Activated naive CD4-positive, alpha-beta T cell treated with anti-CD3 and anti-CD28 coated beads for 36 hours (primary cell): ENCODE results near the gene CDK5RAP3. TPM values are rescaled to one million over a fixed set of nuclear protein-coding genes. Genes with fewer than 3 reads are reported as not detected.
"Not testable (repeated sequence)": the region's sequence is repeated elsewhere in the genome, so short reads cannot be mapped to it uniquely, and the experiment has no call there.

Experiments
- CTCF ChIA-PET: fragments of 350-600 bp; sonication (Branson Sonifier 250); formaldehyde crosslinking; loops from one replicate; lab custom pipeline; 2021; ENCODE audit warnings: antibody characterized with exemption; lab: Charles Lee
- DNase-seq: peaks from one replicate; pipeline ENCODE4 v3.0.0-alpha.2; 2020
- H3K27ac Mint-ChIP-seq: one replicate; pipeline ENCODE4 v1.8.0; 2021; ENCODE audit warnings: mild to moderate bottlenecking, mixed read lengths
- H3K27me3 Mint-ChIP-seq: one replicate; pipeline ENCODE4 v1.8.0; 2021; ENCODE audit warnings: low read depth, mixed read lengths
- H3K36me3 Mint-ChIP-seq: one replicate; pipeline ENCODE4 v1.8.0; 2021; ENCODE audit warnings: low read depth, mixed read lengths
- H3K4me1 Mint-ChIP-seq: one replicate; pipeline ENCODE4 v1.8.0; 2021; ENCODE audit warnings: low read depth, mixed read lengths
- H3K4me3 Mint-ChIP-seq: one replicate; pipeline ENCODE4 v1.8.0; 2021; ENCODE audit warnings: mild to moderate bottlenecking, moderate library complexity, mixed read lengths
- H3K9me3 Mint-ChIP-seq: one replicate; pipeline ENCODE4 v1.8.0; 2021; ENCODE audit warnings: mixed read lengths
- intact Hi-C: fragments of 100-400 bp; cut with micrococcal nuclease; formaldehyde crosslinking; loops from one replicate; pipeline ENCODE4 v1.15.1; 2023
- total RNA-seq, 2 experiments: library from RNA; stranded (reverse); gene quantifications; one replicate each; pipeline ENCODE4 v1.2.3, GENCODE V29; 2021

The CDK5RAP3 gene, protein sequence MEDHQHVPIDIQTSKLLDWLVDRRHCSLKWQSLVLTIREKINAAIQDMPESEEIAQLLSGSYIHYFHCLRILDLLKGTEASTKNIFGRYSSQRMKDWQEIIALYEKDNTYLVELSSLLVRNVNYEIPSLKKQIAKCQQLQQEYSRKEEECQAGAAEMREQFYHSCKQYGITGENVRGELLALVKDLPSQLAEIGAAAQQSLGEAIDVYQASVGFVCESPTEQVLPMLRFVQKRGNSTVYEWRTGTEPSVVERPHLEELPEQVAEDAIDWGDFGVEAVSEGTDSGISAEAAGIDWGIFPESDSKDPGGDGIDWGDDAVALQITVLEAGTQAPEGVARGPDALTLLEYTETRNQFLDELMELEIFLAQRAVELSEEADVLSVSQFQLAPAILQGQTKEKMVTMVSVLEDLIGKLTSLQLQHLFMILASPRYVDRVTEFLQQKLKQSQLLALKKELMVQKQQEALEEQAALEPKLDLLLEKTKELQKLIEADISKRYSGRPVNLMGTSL
- 100 to 1,000 TPM; 174 to 175 TPM for total RNA-seq

DNA sequence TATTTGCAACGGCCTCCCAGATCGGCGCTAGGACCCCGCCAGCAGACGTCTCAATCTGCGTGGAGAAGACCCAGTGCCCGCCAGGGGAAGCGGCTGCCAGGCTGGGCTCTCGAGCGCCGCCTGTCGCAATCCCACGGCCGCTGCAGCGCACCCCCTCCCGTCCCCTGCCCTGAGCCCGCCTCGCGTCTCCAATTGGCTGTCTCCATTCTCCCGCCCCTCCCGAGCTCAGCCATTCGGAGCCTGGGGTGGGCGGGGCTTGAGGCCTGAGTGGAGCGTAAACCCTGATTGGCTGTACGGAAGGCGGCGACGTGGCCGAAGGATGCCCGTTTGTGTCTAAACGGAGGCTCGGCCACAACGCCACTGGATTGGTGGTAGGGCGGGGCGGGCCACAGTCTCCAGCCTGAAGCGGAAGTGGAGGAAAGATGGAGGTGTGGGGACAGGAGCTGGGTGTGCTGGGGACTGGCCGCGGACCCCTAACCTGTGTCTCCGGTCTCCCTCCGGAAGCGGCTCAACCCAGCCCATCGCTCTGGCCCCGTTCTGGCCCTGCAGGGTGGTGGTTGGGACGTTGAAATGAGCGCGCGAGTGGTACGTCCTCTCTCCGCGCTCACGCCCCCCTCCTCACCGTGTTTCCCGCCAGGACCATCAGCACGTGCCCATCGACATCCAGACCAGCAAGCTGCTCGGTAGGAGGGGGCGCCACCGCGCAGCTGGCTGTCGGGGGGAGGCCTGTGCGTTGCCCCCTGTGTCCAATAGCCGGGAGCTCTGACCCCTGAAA is at the start of gene CDK5RAP3:
Gene CDK5RAP3, plus strand, starts transcription at position 389 of the 775 bp plus-strand sequence. Its CDS starts 34 bp downstream, at position 423.
- peaks cover 17% of the 10 kb centered on the region for H3K36me3 Mint-ChIP-seq
- H3K27ac Mint-ChIP-seq: peak within 1 kb of the TSS; percentile 80
- H3K4me3 Mint-ChIP-seq: peak within 1 kb of the TSS; percentile 95
- DNase-seq: peak; percentile 100
- no peaks in the 10 kb centered on the region for H3K9me3 Mint-ChIP-seq
- CTCF ChIA-PET: interaction anchor here (0.8 to 4.4 kb wide), 26 partner anchors 9 to 142 kb away, joined by 3 to 69 read pairs (median 4); partner anchors contain the start of genes NFE2L1, PNPO, SCRN2 and SP2
- peaks cover 24% of the 10 kb centered on the region for H3K4me1 Mint-ChIP-seq
- intact Hi-C loops: loop anchor here (1.0 to 2.0 kb wide), 8 partner anchors 22 to 322 kb away; partner anchors contain the start of genes KPNB1, LRRC46, MRPL10 and NFE2L1
- H3K27me3 Mint-ChIP-seq: no peaks in the 10 kb centered on the region

DNA sequence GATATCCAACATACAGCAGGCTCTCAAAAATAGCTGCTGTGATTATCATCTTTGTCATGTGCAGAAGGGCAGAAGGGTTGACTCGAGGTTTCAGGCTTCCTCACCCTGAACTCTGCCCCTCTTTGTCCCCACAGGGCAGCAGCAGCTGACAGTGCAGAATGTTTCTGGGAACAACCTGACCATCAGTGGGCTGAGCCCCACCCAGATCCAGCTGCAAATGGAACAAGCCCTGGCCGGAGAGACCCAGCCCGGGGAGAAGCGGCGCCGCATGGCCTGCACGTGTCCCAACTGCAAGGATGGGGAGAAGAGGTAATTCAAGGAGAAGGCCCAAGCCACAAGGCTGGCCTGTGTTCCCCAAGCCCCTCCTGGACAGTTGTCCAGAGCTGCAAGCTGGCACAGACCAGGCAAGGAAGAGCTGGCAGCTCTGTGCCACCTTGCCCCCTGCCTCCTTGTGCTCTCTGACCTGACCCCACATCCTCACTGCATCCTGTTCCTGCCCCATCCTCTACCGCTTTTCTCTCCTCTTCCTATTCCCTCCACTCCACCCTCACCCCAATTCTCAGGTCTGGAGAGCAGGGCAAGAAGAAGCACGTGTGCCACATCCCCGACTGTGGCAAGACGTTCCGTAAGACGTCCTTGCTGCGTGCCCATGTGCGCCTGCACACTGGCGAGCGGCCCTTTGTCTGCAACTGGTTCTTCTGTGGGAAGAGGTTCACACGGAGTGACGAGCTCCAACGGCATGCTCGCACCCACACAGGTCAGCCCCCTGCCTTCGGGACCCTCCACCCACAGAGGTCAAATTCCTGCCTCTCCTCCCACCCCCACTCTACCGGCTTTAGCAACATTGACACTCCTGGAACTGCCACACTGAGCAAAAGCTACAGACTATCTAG is 45.9 kb upstream of the CDK5RAP3 start:
- DNase-seq: no peak
- no peak overlapping the region for H3K4me3 Mint-ChIP-seq
- CTCF ChIA-PET: no interaction called here
- H3K36me3 Mint-ChIP-seq: peaks cover 23% of the 10 kb centered on the region
- H3K27me3 Mint-ChIP-seq: no peaks in the 10 kb centered on the region
- no peaks in the 10 kb centered on the region for H3K9me3 Mint-ChIP-seq
- H3K4me1 Mint-ChIP-seq: no peaks in the 10 kb centered on the region
- intact Hi-C loops: no loop called here
- H3K27ac Mint-ChIP-seq: no peak overlapping the region

DNA sequence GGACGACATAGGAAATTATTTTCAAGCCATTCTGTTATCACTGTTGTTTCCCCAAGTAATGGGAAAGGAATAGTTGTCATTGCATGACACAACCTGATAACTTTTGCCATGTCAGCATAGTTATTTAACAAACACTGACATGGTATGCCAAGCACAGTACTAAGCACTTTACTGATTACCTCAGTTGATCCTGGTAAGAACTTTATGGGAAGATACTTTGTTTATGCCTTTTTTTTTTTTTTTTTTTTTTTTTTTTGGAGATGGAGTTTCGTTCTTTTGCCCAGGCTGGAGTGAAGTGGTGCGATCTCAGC is 45.3 kb upstream of the CDK5RAP3 start:
- Mint-ChIP-seq H3K4me1 (no peaks in the 10 kb centered on the region), H3K9me3 (no peaks in the 10 kb centered on the region), H3K27me3 (no peaks in the 10 kb centered on the region), H3K36me3 (peaks cover 23% of the 10 kb centered on the region), H3K4me3 (no peak overlapping the region), H3K27ac (no peak overlapping the region)
- CTCF ChIA-PET: no interaction called here
- no peak for DNase-seq
- intact Hi-C loops: no loop called here

DNA sequence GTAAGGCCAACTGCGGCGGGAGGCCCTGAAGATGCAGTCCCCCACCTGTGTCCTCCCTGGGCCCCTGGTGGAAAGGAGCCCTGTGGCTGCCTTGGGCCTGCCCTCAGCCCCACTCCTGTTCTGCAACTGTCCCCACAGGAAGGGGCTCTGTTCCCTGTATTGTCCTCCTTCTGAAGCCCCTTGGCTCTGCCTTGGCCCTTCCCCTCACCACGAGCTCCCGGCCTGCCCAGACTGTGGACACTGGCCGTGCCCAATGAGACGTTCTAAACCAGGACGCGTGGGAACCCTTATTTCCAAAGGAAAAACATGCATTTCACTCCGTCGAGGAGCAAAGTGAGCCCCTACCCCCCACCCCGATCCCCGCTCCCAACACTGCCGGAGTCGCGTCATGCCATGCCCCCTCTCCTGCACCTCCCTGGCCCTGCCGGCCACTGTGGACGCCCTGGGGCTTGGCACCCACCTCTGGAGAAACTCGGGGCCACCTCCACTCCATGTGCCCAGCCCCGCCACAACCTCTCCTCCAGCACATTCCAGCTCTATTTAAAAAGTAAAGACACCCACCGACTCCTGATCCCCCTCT is 43.0 kb upstream of the CDK5RAP3 start:
- Mint-ChIP-seq H3K36me3 (peaks cover 20% of the 10 kb centered on the region), H3K27ac (no peak overlapping the region), H3K9me3 (no peaks in the 10 kb centered on the region), H3K27me3 (no peaks in the 10 kb centered on the region), H3K4me3 (no peak overlapping the region), H3K4me1 (no peaks in the 10 kb centered on the region)
- intact Hi-C loops: no loop called here
- DNase-seq: no peak
- CTCF ChIA-PET: no interaction called here

DNA sequence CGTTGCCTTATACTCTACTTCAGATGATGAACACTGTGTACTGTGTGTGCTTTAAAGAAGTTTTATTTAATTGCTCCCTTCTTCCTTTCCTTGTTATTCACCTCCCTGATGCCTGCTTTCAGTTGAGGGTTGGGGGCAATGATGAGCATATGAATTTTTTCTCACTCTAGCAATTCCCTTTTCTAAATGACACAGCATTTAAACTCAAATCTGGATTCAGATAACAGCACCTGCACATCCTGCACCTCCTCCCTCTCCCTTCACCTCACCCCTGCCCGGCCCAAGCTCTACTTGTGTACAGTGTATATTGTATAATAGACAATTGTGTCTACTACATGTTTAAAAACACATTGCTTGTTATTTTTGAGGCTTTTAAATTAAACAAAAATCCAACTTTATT is 42.5 kb upstream of the CDK5RAP3 start:
- DNase-seq: no peak
- Mint-ChIP-seq H3K4me3 (no peak overlapping the region), H3K9me3 (no peaks in the 10 kb centered on the region), H3K4me1 (no peaks in the 10 kb centered on the region), H3K27me3 (no peaks in the 10 kb centered on the region), H3K36me3 (peaks cover 18% of the 10 kb centered on the region), H3K27ac (no peak overlapping the region)
- intact Hi-C loops: no loop called here
- CTCF ChIA-PET: interaction anchor here (0.5 kb wide), 1 partner anchor 22 kb away, joined by 4 read pairs; no protein-coding TSS in a partner anchor

DNA sequence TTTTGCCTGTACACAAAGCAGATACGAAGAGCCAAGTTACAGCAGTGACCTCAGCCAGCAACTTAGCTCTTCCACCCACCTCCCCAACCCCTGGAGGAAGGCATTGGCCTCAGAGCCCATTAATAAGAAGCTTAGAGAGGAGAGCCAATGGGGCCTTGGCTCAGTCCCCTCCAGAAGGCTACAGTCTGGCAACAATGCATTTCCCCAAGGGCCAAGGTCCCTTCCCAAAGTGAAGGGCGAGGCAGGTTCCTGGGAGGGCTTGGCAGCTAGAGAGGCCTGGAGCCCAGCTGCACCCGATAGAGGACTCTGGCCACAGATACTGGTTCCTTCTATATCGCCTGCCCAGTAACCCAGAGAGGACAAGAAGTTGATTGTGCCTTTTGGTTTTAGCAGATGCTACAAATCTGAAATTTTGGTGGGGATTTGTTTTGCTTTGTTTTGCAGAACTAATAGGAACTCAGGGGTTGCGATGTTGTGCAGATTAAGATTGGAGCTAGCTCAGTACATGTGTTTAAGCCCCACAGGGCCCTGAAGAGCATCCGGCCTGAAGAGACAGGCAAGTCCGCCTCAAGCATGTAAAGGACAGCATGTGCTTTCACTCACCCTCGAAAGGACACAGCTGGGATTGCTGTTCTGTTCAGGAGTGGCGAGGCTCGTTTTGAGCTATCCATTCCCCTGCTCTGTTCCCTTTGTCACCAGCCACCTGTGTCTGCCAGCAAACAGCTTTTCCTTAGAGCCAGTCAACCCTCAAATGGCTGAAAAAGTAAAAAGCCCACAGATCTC is 41.5 kb upstream of the CDK5RAP3 start:
- Mint-ChIP-seq H3K27me3 (no peaks in the 10 kb centered on the region), H3K4me1 (no peaks in the 10 kb centered on the region), H3K27ac (no peak overlapping the region), H3K9me3 (no peaks in the 10 kb centered on the region), H3K36me3 (peaks cover 10% of the 10 kb centered on the region), H3K4me3 (no peak overlapping the region)
- intact Hi-C loops: no loop called here
- DNase-seq: no peak
- CTCF ChIA-PET: interaction anchor here (0.6 to 1.5 kb wide), 6 partner anchors 17 to 1057 kb away, joined by 3 to 6 read pairs (median 3); partner anchors contain the start of gene CDK5RAP3

DNA sequence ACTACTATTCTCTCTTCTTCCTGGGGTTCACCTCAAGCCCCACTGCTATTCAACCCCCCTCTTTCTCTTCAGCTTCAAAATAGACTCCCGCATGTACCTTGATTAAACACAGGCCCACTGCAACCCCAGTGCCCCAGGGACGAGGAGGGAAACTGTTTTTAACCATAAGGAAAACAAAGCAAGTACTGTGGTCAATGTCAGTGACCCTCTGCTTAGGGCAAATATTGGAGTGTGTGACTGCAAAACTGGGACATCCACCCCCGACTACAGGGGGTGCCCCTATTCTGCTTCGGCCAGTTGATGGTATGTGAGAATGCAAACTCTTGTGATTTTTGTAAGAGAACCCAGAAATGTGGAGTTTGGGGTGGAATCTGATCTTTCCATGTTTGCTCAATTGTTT is 39.1 kb upstream of the CDK5RAP3 start:
- Mint-ChIP-seq H3K4me1 (peaks cover 3% of the 10 kb centered on the region), H3K4me3 (no peak overlapping the region), H3K36me3 (peaks cover 3% of the 10 kb centered on the region), H3K27ac (no peak overlapping the region), H3K27me3 (no peaks in the 10 kb centered on the region), H3K9me3 (no peaks in the 10 kb centered on the region)
- CTCF ChIA-PET: interaction anchor here (1.7 kb wide), 1 partner anchor 15 kb away, joined by 5 read pairs; no protein-coding TSS in a partner anchor
- no peak for DNase-seq
- intact Hi-C loops: no loop called here

DNA sequence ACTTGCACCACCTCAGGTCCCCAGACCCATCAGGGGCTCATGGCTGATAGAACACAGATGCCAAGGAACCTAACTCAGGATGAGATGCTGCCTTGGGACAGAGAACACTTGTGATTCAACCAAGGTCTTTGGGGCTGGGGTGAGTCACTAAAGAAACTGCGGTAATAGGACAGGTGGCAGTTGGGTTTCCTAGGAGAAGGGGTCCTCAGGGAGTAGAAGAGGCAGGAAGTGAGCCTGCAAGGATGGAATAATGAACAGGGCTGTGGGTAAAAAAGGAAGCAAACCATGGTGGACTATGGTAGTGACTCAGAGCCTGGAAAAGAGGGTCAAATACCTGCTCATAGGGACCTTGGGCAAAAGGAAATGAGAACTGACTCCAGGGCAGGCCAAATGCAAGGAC is 36.1 kb upstream of the CDK5RAP3 start:
- peaks cover 12% of the 10 kb centered on the region for H3K4me1 Mint-ChIP-seq
- no peak overlapping the region for H3K27ac Mint-ChIP-seq
- CTCF ChIA-PET: interaction anchor here (1.0 kb wide), 1 partner anchor 15 kb away, joined by 3 read pairs; no protein-coding TSS in a partner anchor
- no peaks in the 10 kb centered on the region for H3K9me3 Mint-ChIP-seq
- H3K4me3 Mint-ChIP-seq: no peak overlapping the region
- intact Hi-C loops: no loop called here
- no peak for DNase-seq
- H3K27me3 Mint-ChIP-seq: no peaks in the 10 kb centered on the region
- no peaks in the 10 kb centered on the region for H3K36me3 Mint-ChIP-seq

DNA sequence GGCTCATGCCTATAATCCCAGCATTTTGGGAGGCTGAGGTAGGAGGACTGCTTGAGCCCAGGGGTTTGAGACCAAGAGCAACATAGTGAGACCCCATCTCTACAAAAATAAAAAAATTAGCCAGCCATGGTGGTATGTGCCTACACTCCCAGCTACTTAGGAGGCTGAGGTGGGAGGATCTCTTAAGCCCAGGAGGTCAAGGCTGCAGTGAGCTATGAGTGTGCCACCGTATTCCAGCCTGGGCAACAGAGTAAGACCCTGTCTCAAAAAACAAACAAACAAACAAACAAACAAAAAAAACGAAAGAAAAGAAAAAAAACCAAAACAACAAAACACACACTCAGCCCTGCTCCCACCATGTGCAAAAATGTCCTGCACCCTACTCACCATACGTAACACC is 35.4 kb upstream of the CDK5RAP3 start:
- DNase-seq, H3K9me3 Mint-ChIP-seq, H3K27ac Mint-ChIP-seq, H3K27me3 Mint-ChIP-seq, intact Hi-C loops, H3K4me3 Mint-ChIP-seq, H3K36me3 Mint-ChIP-seq: not testable (repeated sequence)
- CTCF ChIA-PET: interaction anchor here (1.0 to 2.2 kb wide), 3 partner anchors 11 to 15 kb away, joined by 3 to 9 read pairs (median 3); no protein-coding TSS in a partner anchor
- H3K4me1 Mint-ChIP-seq: peaks cover 18% of the 10 kb centered on the region

DNA sequence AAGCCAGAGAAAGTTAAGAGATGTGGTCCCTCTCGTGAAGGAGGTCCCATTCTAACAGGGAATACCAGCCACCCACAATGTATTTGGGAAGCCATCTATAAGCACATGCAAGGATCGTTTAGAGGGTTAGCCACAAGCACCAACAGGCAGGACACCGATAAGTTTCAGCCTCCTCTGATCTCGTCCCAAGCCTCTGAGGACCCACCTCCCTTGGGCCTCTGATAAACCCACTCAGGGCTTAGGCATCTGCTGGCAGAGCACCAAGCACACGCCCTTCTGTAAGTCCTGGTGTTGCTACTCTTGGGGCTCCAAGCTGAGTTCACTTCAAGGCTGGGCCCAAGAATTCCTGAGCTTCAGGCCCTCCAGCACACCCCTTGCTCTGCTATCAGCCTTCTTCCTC is 35.0 kb upstream of the CDK5RAP3 start:
- peaks cover 21% of the 10 kb centered on the region for H3K4me1 Mint-ChIP-seq
- intact Hi-C loops: no loop called here
- peaks cover 1% of the 10 kb centered on the region for H3K36me3 Mint-ChIP-seq
- H3K4me3 Mint-ChIP-seq: no peak overlapping the region
- H3K9me3 Mint-ChIP-seq: peaks cover 1% of the 10 kb centered on the region
- CTCF ChIA-PET: interaction anchor here (0.6 to 2.2 kb wide), 3 partner anchors 11 to 86 kb away, joined by 3 to 9 read pairs (median 3); no protein-coding TSS in a partner anchor
- DNase-seq: no peak
- H3K27me3 Mint-ChIP-seq: no peaks in the 10 kb centered on the region
- no peak overlapping the region for H3K27ac Mint-ChIP-seq

DNA sequence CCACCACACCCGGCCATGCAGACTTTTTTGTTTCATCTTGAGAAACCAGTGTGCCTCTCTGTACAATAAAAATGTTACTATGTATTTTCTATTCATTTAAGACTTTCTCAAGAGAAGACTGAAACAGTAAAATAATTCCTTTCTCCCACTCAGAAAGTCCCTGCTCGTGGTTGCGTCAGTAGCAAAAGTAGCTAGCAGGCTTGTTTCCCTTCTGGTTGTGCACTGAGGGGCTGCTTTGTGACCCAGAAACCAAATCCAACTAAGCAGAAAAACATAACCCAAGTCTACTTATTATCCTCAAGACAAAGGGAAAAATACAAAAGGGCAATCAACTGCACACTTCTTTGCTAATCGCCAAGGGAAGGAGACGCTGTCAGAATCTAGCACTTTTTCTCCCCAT is 33.0 kb upstream of the CDK5RAP3 start:
- CTCF ChIA-PET: interaction anchor here (1.5 kb wide), 1 partner anchor 9 kb away, joined by 7 read pairs; no protein-coding TSS in a partner anchor
- H3K27me3 Mint-ChIP-seq: no peaks in the 10 kb centered on the region
- peaks cover 36% of the 10 kb centered on the region for H3K4me1 Mint-ChIP-seq
- intact Hi-C loops: no loop called here
- H3K36me3 Mint-ChIP-seq: peaks cover 3% of the 10 kb centered on the region
- no peak overlapping the region for H3K27ac Mint-ChIP-seq
- DNase-seq: peak; percentile 26
- no peak overlapping the region for H3K4me3 Mint-ChIP-seq
- peaks cover 3% of the 10 kb centered on the region for H3K9me3 Mint-ChIP-seq
